ENCODE results near the gene ATP10B. TPM values are rescaled to one million over a fixed set of nuclear protein-coding genes. Genes with fewer than 3 reads are reported as not detected.

Gene ATP10B
- total and polyA plus RNA-seq, 11 donors: 0.03 to 0.35 (median 0.09) TPM; not detected in 4

DNA sequence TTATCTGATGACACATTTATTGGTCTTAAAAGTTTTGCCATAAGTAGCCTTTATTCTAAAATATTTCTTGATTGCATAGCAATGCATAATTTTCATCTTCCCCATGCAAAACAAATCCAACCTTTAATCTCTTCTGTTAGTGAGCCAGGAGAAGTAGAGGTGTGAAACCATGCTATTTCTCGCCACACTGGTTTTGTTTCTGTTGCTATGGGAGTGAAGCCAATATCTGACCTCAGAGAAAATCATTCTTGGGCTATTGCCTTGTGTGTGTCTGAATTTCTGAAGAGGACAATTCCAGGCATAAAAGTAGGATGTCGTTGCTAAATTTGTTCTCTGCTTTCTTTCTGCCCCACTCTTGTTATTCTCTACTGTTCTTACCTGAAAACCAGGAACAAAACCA lies 246.7 kb downstream of the ATP10B start:
- TF ChIP-seq POLR2A (IDR thresholded peaks at IDR 0.05): no peak
- Histone ChIP-seq H3K4me1 (no peaks in the 10 kb centered on the region), H3K27me3 (no peaks in the 10 kb centered on the region), H3K36me3 (no peaks in the 10 kb centered on the region), H3K4me3 (no peak overlapping the region), H3K27ac (no peak overlapping the region), H3K9me3 (peaks cover 0 to 7% (median 0%) of the 10 kb centered on the region in 12 donors)
- 44 to 66% (median 53%) methylated on average over 2 of the region's 2 CpGs for WGBS, 4 donors
- intact Hi-C loops (cut with DNase I): no loop called here
- DNase-seq: no peak
- ATAC-seq: no peak

DNA sequence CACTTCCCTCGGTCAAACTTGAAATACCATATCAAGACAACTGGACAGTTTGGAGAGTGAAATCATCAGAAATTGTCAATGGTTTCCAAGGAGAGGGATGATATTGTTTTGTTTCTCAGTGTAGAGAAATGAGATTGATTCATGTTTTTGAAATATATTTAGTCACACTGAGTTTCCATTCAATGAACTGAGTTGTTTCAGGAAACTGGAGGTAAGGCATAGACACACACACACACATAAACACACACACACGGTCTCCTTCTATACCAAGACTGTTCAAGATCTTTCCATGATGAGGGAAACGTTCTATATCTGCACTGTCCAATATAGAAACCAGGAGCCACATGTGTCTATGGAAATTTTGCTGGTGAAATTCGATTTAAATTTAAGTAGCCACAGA lies 247.5 kb downstream of the ATP10B start:
- H3K27ac ChIP-seq: no peak overlapping the region
- H3K36me3 ChIP-seq: no peaks in the 10 kb centered on the region
- no peaks in the 10 kb centered on the region for H3K4me1 ChIP-seq
- DNase-seq (no peak), ATAC-seq (no peak)
- H3K9me3 ChIP-seq: no peaks in the 10 kb centered on the region
- H3K27me3 ChIP-seq: no peaks in the 10 kb centered on the region
- WGBS, 4 donors: 59 to 65% (median 63%) methylated on average over 4 of the region's 4 CpGs
- TF ChIP-seq, protein P1, sequence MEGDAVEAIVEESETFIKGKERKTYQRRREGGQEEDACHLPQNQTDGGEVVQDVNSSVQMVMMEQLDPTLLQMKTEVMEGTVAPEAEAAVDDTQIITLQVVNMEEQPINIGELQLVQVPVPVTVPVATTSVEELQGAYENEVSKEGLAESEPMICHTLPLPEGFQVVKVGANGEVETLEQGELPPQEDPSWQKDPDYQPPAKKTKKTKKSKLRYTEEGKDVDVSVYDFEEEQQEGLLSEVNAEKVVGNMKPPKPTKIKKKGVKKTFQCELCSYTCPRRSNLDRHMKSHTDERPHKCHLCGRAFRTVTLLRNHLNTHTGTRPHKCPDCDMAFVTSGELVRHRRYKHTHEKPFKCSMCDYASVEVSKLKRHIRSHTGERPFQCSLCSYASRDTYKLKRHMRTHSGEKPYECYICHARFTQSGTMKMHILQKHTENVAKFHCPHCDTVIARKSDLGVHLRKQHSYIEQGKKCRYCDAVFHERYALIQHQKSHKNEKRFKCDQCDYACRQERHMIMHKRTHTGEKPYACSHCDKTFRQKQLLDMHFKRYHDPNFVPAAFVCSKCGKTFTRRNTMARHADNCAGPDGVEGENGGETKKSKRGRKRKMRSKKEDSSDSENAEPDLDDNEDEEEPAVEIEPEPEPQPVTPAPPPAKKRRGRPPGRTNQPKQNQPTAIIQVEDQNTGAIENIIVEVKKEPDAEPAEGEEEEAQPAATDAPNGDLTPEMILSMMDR (IDR thresholded peaks at IDR 0.05): no peak
- TF ChIP-seq POLR2A (IDR thresholded peaks at IDR 0.05): no peak
- intact Hi-C loops (cut with DNase I): no loop called here
- no peak overlapping the region for H3K4me3 ChIP-seq

DNA sequence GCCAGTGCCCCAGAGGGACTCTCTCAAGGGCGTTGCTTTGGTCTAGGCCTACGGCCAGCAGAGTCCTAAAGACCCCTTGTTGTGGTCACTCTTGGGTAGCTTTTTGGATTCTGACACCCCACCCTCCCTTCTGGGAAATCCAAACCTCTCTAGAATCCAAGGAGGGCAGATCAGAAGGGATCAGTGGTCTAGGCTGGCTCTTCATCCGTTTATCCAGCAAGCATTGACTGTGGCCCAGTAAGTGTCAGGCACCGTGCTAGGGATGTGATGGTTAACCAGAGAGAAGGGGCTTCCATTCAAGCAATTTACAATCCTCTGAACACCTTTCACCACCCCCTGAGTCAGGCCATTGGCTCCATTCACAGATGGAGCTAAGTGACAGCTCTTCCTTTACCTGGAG lies 249.3 kb downstream of the ATP10B start:
- no peaks in the 10 kb centered on the region for H3K36me3 ChIP-seq
- intact Hi-C loops (cut with DNase I): no loop called here

DNA sequence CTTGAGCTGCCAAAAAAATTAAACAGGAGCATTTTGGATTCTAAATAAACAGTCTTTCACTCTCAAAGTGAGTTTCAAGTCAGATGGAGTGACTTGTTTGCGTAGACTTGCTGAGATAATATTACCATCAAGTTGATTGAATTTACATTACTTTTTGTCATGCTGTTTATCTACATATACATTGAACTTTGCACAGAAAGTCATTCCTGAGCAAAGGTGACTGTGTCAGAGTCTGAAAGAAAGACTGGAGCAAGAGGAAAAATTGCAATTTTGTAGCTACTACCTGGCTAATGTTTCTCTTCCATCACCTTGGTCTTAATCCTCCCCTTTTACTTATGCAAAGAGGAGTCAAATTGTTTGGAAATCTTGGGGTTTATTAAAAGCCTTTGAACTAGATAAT lies 251.0 kb downstream of the ATP10B start:
- no peak for DNase-seq
- Histone ChIP-seq H3K27ac (no peak overlapping the region), H3K36me3 (no peaks in the 10 kb centered on the region), H3K27me3 (no peaks in the 10 kb centered on the region), H3K4me1 (no peaks in the 10 kb centered on the region), H3K4me3 (no peak overlapping the region), H3K9me3 (peaks cover 0 to 3% (median 0%) of the 10 kb centered on the region in 12 donors)
- intact Hi-C loops (cut with DNase I): no loop called here
- no peak for ATAC-seq
- WGBS, 4 donors: 85 to 95% (median 92%) methylated on average over 1 of the region's 1 CpG
- no peak for TF ChIP-seq POLR2A (IDR thresholded peaks at IDR 0.05)
- TF ChIP-seq, protein P1 (IDR thresholded peaks at IDR 0.05): no peak

More for the DNA sequence above, 249.3 kb downstream of the ATP10B start:
- no peak overlapping the region for H3K27ac ChIP-seq
- no peaks in the 10 kb centered on the region for H3K4me1 ChIP-seq
- ATAC-seq: no peak
- no peak overlapping the region for H3K4me3 ChIP-seq
- no peaks in the 10 kb centered on the region for H3K9me3 ChIP-seq
- DNase-seq: no peak
- TF ChIP-seq, protein P1 (IDR thresholded peaks at IDR 0.05): no peak
- no peak for TF ChIP-seq POLR2A (IDR thresholded peaks at IDR 0.05)
- 83 to 93% (median 86%) methylated on average over 4 of the region's 4 CpGs for WGBS, 4 donors
- no peaks in the 10 kb centered on the region for H3K27me3 ChIP-seq

DNA sequence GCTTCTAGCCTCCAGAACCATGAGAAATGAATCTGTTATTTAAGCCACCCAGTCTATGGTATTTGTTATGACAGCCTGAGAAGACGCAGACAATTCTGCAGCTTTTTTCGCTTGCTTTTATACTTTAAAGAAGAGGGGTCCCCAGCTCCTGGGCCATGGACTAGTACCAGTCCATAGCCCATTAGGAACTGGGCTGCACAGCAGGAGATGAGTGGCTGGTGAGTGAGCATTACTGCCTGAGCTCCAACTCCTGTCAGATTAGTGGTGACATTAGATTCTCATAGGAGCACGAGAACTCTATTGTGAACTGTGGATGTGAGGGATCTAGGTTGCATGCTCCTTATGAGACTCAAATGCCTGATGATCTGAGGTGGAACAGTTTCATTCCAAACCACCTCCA lies 278.7 kb downstream of the ATP10B start:
- Histone ChIP-seq H3K27ac (no peak overlapping the region), H3K36me3 (no peaks in the 10 kb centered on the region), H3K27me3 (no peaks in the 10 kb centered on the region), H3K4me1 (no peaks in the 10 kb centered on the region), H3K9me3 (peaks cover 0 to 4% (median 0%) of the 10 kb centered on the region in 12 donors), H3K4me3 (no peak overlapping the region)
- intact Hi-C loops (cut with DNase I): no loop called here
- ATAC-seq (no peak), DNase-seq (no peak)
- TF ChIP-seq, protein P1 (IDR thresholded peaks at IDR 0.05): no peak
- 83 to 100% (median 94%) methylated on average over 3 of the region's 3 CpGs for WGBS, 4 donors
